ENCODE results near the gene SEC16A.
"Not testable (repeated sequence)": the region's sequence is repeated elsewhere in the genome, so short reads cannot be mapped to it uniquely, and the experiment has no call there.

The SEC16A gene

DNA sequence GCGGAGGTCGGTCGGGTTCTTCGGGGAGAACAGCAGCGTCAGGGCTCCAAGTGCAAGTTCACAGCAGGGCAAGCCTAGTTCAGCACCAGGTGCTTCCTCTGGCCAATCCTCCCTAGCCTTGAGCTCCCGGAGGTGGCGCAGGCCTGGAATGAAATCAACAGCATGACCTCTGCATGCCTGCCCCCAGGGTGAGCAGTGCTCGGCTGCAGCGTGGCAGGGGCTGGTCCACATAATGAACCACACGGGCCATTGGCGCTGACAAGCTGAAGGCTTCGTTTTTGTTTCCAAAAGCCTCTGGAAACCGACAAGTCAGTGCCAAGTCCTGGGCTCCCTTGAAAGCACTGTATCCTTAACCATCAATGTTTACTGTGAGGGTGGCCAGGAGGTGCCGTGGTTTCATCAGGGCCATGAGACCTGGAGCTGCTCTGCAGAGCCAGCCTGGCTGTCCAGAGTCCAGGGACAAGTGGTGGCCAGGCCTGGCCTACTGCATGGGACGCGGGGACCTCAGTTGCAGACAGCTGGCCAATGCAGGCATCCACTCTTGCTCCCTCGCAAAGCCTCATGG is 41.1 kb downstream of the SEC16A start:
- DNase-seq (ENCODE audit: low read depth, low spot score) = peak; percentile 63

DNA sequence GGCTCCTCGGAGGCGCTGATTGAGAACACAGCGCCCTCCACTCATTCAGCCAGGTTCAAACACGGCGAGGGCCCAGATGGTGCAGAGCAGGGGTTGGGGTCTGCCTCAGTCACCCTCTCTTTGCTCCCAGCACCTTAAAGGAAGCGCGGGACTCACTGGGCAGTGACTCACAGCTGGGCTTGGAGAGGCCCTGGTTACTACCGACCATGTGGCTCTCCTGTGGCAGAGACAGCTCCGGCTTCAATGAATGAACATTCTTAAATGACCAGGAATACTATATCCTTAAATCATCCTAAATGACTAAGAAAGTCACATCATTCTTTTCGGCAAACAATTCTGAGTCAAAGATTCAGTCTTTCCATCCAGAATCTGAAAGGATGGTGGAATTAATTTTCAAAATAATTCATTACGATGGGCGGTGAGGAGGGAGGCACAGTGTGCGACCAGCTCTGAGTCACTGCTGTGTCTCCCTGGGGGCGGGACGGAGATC is 41.6 kb downstream of the SEC16A start:
- DNase-seq (ENCODE audit: low read depth, low spot score) = peak; percentile 68

DNA sequence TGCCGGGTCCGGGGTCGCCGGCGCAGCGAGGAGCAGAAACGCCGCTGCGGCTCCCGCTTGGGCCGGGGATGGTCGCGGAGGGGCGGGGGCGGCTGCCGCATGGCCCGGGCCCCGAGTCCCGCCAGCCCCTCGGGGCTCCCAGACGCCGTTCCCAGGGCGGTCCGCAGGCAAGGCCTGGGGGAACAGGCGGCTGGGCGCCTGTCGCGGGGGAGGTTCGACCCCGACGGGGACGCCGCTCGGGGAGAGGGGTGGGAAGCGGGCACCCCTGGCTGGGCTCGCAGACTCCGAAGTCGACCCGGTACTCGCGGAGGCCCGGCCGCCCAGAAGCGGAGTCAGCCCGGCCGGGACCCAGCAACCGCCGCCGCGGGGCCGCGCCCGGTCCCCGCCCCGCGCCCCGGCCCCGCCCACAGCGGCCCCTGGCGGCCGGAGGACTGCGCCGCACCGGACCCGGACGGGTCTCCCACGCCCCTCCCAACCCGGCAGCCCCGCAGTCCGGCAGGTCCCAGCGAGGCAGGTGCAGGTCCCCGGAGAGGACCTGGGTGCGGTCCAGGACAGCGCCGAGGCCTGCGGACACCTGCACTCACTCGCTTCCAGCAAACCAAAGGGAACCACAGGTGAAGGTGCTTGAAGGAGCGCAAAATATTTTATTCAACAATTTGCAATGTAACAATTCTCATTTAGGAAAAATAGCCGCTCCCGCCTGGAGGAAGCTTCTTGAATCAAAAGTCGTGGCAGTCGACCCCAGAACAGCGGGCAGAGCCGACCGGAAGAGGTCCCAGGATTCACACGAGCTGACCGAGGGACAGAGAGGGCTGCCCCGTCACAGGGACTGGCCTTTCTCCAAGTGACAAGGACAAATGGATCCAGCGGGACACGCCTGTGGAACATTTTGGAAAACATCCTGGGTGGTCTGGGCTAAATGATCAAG is 43.1 kb downstream of the SEC16A start, which contains the start of gene INPP5E:
Gene INPP5E (minus strand): TSS at position 365 of the 928 bp plus-strand sequence. CDS start 426 bp downstream, outside the sequence.
- peak; percentile 92 for DNase-seq (ENCODE audit: low read depth, low spot score)

DNA sequence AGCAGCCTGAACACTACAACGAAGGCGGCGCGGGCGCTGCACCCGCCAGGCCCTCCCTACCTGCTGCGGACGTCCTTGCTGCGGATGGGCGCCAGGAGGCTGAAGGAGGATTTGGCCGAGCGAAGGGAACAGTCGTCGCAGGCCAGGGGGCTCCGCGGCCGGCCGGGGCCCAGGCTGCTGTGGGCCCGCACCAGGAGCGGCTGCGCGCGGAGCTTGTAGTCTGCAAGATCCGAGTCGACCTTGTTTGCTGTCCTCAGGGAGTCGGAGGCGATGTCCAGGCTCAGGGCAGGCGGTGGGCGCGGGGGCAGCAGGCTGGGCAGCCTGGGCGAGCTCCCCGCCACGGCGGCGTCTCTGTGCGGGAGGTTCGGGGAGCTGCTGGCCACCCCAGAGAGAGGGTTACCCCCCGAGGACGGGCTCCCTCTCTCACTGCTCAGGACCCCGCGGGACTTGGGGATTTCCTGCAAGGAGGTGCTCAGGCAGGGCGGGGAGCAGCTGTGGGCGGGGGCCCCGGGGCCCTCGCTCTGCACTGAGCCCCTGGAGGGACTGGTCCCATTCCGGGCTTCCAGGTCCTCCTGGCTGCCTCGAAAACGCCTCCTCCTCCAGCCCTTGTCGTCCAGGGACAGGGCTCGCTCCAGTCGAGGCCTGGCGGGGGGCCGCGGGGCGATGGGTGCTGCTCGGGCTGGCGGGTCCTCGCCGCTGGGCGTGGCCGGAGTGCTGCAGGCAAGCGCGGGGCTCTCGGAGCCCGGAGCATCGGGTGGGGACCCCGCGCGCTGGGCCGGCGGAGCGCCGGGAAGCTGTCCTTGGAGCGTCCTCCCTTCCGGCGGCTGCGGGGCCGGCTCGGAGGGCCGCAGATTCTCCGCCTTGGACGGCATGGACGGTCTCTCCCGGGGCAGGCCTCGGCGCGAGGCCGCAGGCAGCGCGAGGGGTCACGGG is 44.0 kb downstream of the SEC16A start:
- peak; percentile 59 for DNase-seq (ENCODE audit: low read depth, low spot score)

DNA sequence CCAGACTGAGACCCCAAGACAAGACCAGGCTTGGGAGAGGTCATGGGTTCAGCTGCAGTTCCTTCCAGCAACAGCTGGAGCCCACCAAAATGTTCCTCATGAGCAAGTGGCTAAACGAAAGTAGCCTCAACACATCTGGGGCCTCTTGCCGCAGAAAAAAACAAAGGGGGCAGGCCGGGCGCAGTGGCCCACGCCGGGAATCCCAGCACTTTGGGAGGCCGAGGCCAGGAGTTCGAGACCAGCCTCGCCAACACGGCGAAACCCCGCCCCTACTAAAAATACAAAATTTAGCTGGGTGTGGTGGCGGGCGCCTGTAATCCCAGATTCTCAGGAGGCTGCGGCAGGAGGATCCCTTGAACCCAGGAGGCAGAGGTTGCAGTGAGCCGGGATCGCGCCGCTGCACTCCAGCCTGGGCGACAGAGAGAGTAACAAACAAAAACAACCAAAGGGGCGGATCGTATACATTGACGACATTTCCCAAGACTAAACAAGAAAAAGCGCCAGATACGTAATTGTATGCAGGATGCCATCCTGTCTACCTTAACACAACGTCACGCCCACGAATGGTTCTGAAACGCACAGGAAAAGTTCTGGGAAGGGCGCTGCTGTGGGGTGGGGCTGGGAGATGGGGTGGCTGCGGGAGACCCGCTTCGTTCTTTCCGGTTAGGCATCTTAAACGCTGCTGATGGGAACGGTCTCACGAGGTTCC is 44.8 kb downstream of the SEC16A start:
- no peak for DNase-seq (ENCODE audit: low read depth, low spot score)

DNA sequence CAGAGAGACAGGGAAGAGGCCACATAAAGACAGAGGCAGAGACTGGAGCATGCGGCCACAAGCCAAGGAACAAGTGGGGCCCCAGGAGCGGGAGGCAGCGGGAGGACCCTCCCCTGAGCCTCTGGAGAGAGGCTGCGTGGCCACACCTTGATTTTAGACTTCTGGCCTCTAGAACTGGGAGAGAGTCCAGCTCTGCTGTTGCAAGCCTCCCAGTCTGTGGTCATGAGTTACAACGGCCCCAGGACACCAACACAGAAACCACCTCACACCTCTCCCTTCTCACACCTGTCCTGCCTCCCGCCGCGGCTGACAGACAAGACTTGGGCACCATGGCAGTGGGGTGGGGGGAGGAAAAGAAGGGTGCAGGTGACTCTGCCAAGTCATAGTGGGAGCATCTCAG is 45.4 kb downstream of the SEC16A start:
- DNase-seq (ENCODE audit: low read depth, low spot score) = peak; percentile 54

DNA sequence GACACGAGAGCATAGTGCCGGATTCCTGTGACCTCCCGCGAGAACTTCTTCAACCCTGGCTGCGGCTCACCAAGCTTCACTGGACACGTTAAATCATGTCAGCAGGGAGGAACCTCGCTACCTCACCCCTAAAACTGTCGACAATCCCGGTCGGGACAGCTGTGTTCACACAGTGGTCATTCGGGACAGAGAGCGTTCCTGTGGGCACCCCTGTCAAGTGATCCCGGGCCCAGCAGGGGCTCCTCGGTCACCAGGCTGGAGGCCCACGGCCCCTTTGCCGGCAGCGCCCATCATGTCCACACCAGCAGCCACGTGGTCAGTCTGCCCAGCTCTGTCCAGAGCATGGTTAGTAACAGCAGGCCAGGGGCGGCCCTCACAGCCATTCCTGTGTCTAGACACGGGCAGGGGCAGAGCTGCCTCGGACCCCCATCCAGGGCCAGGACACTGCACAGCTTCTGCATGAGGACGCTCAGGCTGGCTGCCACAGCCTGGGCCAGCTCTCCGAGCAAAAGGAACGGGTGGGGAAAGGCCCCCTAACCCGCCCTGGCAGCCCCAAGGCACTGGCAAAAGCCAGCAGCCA is 46.7 kb downstream of the SEC16A start:
- DNase-seq (ENCODE audit: low read depth, low spot score) = no peak

DNA sequence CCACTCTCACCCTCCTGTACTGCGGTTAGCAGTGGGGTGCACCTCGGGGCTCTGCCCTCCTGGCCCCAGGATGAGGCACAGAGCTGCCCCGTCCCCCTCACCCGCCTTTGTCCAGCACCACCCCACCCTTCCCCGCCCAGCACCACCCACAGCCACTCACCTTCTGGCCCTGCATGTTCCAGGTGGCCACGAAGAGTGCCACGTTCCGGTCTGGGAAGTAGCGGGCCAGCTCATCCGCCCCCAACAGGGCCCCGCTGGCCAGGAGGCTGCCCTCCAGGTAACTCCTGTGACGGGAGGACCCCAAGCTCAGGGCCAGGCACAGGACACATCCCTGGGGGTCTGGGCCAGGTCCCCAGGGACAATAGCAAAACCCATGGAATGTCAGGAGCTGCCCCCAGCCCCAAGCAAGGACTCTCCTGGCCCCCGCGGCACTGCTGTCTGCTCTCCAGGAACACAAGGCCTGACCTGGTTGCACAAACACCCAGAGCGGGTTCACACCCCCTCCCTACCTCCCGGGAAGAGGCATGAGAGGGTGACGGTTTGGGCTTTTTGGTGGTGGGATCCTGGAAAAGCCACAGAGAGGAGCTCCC is 48.2 kb downstream of the SEC16A start:
- DNase-seq (ENCODE audit: low read depth, low spot score) = no peak

DNA sequence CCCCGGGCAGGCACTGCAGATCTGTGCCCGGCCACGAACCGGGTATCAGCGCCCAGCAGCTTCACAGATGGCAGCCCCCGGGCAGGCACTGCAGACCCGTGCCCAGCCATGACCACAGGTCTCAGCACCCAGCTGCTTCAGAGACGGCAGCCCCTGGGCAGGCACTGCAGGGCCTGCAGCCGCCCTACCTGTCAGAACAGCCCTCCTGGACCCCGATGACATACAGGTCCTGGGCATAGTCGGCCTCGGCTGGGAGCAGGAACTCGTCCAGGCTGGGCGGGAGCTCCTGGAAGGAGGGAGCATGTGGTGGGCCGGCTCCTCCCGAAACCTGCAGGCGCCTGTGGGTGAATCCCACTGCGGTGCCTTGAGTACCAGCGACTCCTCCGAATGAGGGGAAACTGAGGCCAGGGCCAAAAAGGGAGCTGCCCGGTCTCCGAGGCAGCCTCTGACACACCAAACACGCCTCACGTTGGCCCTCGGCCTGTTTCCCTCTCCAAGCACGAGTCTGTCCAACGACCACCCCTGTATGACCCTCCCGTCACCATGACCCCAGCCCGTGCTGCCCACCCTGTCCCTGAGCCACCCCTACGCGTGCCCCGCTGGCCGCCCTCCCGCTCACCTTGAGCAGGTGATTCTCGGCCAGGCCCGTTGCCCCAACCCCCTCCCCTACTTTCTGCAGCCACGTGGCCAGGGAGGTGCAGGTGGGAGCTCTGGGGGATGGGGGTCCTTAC is 48.8 kb downstream of the SEC16A start:
- DNase-seq (ENCODE audit: low read depth, low spot score) = no peak

DNA sequence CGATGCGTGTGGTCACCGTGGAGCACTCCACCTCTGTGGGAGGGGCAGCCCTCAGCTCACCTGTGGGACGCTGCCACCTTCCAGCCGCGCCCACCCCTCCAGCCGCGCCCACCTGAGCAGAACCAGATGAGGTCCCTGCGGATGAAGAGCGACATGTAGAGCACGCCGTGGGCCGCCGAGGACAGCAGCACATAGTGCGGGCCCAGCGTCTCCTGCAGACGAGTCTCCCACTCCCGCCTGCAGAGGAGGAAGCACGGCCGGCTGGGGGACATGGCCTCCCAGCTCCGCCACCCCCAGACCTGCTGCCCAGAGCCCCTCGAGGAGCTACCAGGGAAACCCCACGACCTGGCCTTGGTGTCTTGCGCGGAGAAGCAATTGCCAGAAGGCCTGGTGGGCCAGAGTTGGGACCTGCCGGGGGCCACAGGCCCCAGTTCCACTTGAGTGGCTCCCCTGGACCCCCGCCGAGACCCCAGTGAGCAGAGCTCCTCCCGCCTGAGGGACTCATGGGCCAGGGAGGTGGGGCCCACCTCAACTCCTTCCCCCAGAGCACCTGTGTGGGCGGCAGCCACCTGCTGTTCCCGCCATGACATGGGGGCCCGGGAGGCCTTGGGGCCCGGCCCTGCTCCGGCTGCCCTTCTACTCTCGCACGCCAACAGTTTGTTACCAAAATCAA is 49.7 kb downstream of the SEC16A start:
- no peak for DNase-seq (ENCODE audit: low read depth, low spot score)

DNA sequence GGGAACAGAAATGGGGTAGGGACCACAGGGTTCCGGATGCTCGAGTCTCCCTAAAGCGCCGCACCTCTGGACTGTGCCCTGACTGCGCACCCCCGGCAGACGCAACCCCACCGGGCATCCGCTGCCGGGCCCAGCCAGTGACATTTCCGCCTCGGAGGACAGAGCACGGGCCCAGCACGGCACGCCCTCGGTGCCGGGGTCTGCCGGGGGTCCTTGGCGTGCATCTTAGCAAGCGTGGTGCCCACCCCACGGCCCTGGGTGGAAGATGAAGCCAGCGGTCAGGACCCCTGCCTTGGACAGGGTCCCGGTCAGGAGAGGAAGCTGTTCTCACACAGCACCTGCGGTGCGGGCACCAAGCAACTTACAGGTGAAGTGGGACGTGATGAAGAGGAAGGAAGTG is 50.2 kb downstream of the SEC16A start:
- DNase-seq (ENCODE audit: low read depth, low spot score) = no peak

DNA sequence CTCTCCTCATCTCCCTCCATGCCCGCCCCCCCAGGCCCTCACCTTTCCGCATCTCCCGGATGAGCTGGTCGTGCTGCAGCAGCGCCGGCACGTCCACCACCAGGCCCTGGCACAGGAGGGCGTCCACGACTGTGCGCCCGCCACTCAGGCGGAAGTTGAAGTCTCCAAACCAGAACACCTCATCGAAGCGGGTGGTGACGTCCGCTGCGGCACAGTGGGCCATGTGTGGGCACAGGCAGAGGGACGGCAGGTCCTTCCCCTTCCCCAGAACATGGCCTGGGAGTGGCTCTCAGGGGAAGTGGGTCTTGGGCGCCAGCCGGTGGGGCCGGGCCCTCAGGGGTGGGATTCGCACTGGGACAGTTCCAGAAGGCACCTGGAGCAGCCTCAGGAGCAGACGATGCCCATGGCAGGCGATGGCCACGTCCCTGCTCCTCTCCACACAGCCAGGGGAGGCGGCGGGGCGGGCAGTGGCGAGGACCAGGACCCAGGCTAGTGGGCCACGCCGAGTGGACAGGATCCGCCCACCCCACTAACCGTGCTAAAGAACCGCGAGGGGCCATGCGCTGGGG is 51.0 kb downstream of the SEC16A start:
- no peak for DNase-seq (ENCODE audit: low read depth, low spot score)

DNA sequence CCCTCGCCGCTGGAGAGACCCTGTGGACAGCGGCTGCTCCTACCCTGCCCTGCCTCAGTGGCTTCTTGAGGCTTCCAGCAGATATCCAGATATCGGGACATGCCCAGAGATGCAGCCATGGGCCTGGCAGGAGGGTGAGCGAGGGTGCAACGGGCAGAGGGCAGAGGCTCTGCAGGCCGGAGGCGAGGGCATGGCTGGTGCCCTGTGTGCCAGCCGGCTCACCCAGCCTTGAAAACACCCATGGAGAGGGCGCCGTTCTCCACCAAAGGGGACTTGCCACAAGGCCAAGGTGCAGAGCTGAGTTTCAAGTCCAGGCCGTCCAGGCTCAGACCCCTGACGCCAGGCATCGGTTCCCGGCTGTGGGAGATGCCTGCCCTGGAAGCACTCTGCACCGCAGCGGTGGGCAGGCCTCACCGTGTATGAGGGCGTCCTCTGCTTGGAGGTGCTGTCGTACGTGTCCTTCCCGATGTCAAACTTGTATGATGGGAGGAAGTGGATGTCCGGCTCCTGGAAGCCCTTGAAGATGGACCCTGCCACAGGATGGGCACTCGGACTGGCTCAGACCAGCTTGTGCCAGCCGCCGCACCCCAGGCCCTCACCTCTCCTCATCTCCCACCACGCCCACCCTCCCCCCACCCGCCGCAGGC is 52.1 kb downstream of the SEC16A start:
- DNase-seq (ENCODE audit: low read depth, low spot score) = no peak

DNA sequence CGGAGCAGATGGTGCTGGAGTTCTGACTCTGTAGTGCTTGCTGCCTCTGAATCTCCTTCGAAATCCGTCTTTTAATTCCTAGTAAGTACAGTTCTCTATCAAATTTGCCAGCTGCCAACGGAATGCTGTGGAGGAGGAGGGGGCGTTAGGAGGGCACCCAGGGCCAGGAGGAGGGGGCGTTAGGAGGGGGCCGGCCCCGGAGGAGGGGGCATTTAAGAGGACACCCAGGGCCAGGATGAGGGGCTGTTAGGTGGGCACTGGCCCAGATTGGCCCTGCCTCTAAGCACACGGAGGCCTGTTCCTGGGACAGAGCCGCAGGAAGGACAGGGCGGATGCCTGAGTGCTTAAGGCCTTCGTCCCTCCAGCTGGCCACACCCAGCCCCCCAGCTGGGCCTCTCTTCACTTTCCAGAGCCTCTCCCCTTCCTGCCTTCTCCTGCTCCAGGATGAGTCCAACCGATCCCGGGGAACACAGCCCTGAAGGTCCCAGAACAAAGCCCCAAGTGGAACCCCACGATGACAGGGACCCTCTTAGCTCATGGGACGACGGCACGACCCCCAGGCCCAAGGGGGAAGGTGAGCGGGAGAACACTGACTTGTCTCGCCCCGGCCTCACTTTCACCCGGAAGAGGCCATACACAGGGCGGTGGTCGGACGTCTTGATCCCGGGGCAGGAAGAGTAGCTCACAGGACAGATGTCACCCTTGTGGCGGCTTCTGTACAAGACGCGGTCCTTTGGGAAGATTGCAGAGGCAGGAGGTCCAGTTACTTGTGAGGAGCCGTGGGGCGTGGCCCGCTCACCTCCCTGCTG is 53.0 kb downstream of the SEC16A start:
- DNase-seq (ENCODE audit: low read depth, low spot score) = no peak

DNA sequence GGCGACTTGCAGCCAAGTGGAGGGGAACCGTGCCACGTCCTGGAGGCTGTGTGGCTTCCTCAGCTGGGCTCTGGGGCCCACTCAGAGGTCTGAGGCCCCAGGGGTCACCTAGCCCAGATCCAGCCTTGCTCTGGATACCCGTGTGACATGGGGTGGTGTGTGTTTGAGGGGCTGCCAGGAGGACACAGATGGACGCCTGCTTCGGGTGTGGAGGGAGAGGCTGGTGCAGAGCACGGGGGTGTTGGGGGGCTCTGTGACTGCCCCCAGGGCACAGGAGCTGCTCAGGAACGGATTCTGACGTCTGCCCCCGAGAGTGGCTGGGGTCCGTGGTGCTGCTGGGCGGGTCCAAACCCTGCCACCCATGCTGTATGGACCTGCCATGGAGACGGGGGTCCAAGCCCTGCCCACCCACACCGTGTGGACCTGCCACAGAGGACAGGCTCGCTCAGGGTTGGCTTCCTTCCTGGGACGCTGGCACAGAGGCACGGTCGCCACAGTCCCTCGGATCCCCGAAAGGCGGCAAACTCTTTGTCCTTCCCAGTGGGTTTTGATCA is 53.7 kb downstream of the SEC16A start:
- no peak for DNase-seq (ENCODE audit: low read depth, low spot score)

DNA sequence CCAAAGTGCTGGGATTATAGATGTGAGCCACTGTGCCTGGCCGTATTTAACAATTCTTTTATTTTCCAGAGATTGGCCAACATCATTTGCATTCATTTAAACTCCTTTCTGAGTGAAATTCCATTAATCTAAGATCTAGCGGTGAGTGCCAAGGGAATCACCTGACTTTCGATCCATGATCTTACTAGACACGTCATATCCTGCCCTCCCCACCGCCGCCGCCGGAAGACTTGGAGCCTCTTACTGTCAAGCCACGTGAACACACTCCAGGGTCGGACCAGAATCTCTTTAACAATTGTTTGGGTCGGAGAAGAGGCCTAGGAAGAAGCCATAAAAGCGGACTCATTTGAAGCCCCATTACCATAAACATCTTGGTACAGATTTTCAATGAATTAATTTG is 56.1 kb downstream of the SEC16A start:
- DNase-seq (ENCODE audit: low read depth, low spot score) = no peak

DNA sequence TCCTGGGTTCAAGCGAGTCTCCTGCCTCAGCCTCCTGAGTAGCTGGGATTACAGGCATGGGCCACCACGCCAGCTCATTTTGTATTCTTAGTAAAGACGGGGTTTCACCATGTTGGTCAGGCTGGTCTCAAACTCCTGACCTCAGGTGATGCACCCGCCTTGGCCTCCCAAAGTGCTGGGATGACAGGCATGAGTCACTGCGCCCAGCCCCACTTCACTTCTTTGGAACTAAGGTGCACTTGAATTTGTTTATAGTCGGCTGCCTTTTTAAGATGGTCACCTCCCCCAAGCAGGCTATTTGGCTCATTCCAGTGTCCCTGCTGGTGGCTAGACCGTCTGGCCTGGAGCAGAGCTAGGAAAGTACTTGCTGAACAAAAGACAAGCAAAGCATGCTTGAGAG is 57.5 kb downstream of the SEC16A start:
- not testable (repeated sequence) for DNase-seq (ENCODE audit: low read depth, low spot score)
